DOHH2 (cell line): ENCODE results near the gene OR14A16.

Source experiments
- H3F3A ChIP-seq: fragments of 200-600 bp; sonication (generic), shearing (Covaris generic); 2 replicates; pipeline ENCODE4 v1.6.0; 2016; ENCODE audit warnings: antibody characterized with exemption, mild to moderate bottlenecking; ENCODE audit not compliant: control insufficient read depth, insufficient read depth
- H3K27ac ChIP-seq: fragments of 200-600 bp; sonication (generic); 2 replicates; pipeline ENCODE4 v1.5.1; 2014; ENCODE audit warnings: low read depth, mild to moderate bottlenecking, low read length, moderate library complexity
- H3K27me3 ChIP-seq: fragments of 200-600 bp; sonication (generic); 2 replicates; pipeline ENCODE4 v1.6.1; 2014; ENCODE audit warnings: mild to moderate bottlenecking, low read length, mixed read lengths; ENCODE audit not compliant: control insufficient read depth
- H3K36me3 ChIP-seq: fragments of 200-600 bp; sonication (generic); 2 replicates; pipeline ENCODE4 v1.6.1; 2014; ENCODE audit warnings: mild to moderate bottlenecking, low read length, moderate library complexity, mixed read lengths; ENCODE audit not compliant: control insufficient read depth
- H3K4me1 ChIP-seq: fragments of 200-600 bp; sonication (generic); 2 replicates; pipeline ENCODE4 v1.6.1; 2014; ENCODE audit warnings: mild to moderate bottlenecking, low read length, mixed read lengths; ENCODE audit not compliant: control insufficient read depth
- H3K4me2 ChIP-seq: fragments of 200-600 bp; sonication (generic); 2 replicates; pipeline ENCODE4 v1.6.0; 2014; ENCODE audit warnings: mild to moderate bottlenecking, low read length, moderate library complexity
- H3K4me3 ChIP-seq: fragments of 200-600 bp; sonication (generic); 2 replicates; pipeline ENCODE4 v1.5.1; 2014; ENCODE audit warnings: mild to moderate bottlenecking, low read length, mixed read lengths
- H3K79me2 ChIP-seq: fragments of 200-600 bp; sonication (generic); 2 replicates; pipeline ENCODE4 v1.6.1; 2014; ENCODE audit warnings: mild to moderate bottlenecking, low read length, mixed read lengths; ENCODE audit not compliant: control insufficient read depth
- H3K9me2 ChIP-seq: fragments of 200-600 bp; sonication (generic); replicated peaks from 2 replicates; pipeline ENCODE4 v1.6.1; 2014; ENCODE audit warnings: mild to moderate bottlenecking, low read length, mixed read lengths; ENCODE audit not compliant: control insufficient read depth
- H3K9me3 ChIP-seq: fragments of 200-600 bp; sonication (generic); 2 replicates; pipeline ENCODE4 v1.6.1; 2014; ENCODE audit warnings: antibody characterized with exemption, low read length, mixed read lengths; ENCODE audit not compliant: control insufficient read depth, insufficient read depth
- H4K20me1 ChIP-seq: fragments of 200-600 bp; sonication (generic); 2 replicates; pipeline ENCODE4 v1.6.0; 2014; ENCODE audit warnings: low read depth, mild to moderate bottlenecking, antibody characterized with exemption, low read length, moderate library complexity; ENCODE audit not compliant: control insufficient read depth, insufficient read depth
- EZH2phosphoT487 ChIP-seq: fragments of 200-600 bp; sonication (generic); IDR thresholded peaks from 2 replicates; pipeline ENCODE4 v1.6.1; 2017; ENCODE audit warnings: borderline replicate concordance, mild to moderate bottlenecking, antibody characterized with exemption, low read length, moderate library complexity, mixed read lengths
- TF ChIP-seq, protein P1 (sequence below): fragments of 200-600 bp; sonication (generic); IDR thresholded peaks from one replicate; pipeline ENCODE4 v1.5.1; 2014; ENCODE audit warnings: antibody characterized with exemption, mild to moderate bottlenecking, low read depth, low read length; ENCODE audit not compliant: poor library complexity, severe bottlenecking

OR14A16 gene

GRCh38 chr1:247825362-247825761, 1.4 kb upstream of the OR14A16 start:
- no peak overlapping the region for H3K4me3 ChIP-seq
- no peaks in the 10 kb centered on the region for H3K27me3 ChIP-seq
- no peaks in the 10 kb centered on the region for H3K9me3 ChIP-seq
- peaks cover 13% of the 10 kb centered on the region for H3K4me1 ChIP-seq
- H4K20me1 ChIP-seq = no peaks in the 10 kb centered on the region
- TF ChIP-seq, protein P1, sequence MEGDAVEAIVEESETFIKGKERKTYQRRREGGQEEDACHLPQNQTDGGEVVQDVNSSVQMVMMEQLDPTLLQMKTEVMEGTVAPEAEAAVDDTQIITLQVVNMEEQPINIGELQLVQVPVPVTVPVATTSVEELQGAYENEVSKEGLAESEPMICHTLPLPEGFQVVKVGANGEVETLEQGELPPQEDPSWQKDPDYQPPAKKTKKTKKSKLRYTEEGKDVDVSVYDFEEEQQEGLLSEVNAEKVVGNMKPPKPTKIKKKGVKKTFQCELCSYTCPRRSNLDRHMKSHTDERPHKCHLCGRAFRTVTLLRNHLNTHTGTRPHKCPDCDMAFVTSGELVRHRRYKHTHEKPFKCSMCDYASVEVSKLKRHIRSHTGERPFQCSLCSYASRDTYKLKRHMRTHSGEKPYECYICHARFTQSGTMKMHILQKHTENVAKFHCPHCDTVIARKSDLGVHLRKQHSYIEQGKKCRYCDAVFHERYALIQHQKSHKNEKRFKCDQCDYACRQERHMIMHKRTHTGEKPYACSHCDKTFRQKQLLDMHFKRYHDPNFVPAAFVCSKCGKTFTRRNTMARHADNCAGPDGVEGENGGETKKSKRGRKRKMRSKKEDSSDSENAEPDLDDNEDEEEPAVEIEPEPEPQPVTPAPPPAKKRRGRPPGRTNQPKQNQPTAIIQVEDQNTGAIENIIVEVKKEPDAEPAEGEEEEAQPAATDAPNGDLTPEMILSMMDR = no peak
- no peak for TF ChIP-seq EZH2phosphoT487
- no peaks in the 10 kb centered on the region for H3K9me2 ChIP-seq
- no peaks in the 10 kb centered on the region for H3F3A ChIP-seq
- no peaks in the 10 kb centered on the region for H3K36me3 ChIP-seq
- H3K79me2 ChIP-seq = no peaks in the 10 kb centered on the region
- no peak overlapping the region for H3K27ac ChIP-seq
- no peak overlapping the region for H3K4me2 ChIP-seq

- H3K4me2 ChIP-seq = no peak overlapping the region
- no peaks in the 10 kb centered on the region for H3K9me3 ChIP-seq
- H3K27ac ChIP-seq = no peak overlapping the region
- no peak for TF ChIP-seq EZH2phosphoT487
- TF ChIP-seq, protein P1 = no peak
- no peaks in the 10 kb centered on the region for H3F3A ChIP-seq
- H4K20me1 ChIP-seq = no peaks in the 10 kb centered on the region
- H3K36me3 ChIP-seq = no peaks in the 10 kb centered on the region
- no peaks in the 10 kb centered on the region for H3K27me3 ChIP-seq
- H3K9me2 ChIP-seq = no peaks in the 10 kb centered on the region
- no peak overlapping the region for H3K4me3 ChIP-seq
- H3K79me2 ChIP-seq = no peaks in the 10 kb centered on the region
- H3K4me1 ChIP-seq = peaks cover 13% of the 10 kb centered on the region
Observed at GRCh38 chr1:247822060-247822459, 1.9 kb downstream of the OR14A16 start.

DNA sequence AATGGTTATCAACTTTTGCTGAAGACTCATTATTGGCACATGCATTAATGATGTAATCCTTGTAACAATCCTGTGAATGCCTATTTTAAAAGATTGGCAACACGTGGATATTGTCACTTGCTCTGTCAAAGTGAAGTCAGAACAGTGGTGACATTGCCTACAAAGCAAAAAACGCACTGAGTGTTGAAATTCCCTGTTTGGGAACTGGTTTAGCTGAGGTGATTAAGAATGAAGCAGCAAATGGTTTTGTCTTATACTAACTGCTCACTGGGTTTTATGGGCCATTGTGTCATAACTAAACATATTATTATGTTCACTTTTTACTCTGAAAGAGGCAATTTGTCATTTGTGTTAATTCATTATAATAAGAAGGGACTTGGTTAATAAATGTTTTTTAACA, 11.3 kb downstream of the OR14A16 start:
- Histone ChIP-seq H3K36me3 (no peaks in the 10 kb centered on the region), H3K4me1 (no peaks in the 10 kb centered on the region), H3K27ac (no peak overlapping the region), H3K9me2 (no peaks in the 10 kb centered on the region), H3F3A (no peaks in the 10 kb centered on the region), H3K27me3 (no peaks in the 10 kb centered on the region), H3K4me2 (no peak overlapping the region), H3K9me3 (no peaks in the 10 kb centered on the region; the same call in 1 of the 2 replicates), H4K20me1 (no peaks in the 10 kb centered on the region), H3K4me3 (no peak overlapping the region), H3K79me2 (no peaks in the 10 kb centered on the region)
- no peak for TF ChIP-seq EZH2phosphoT487
- TF ChIP-seq, protein P1 = no peak

GRCh38 chr1:247797518-247797917, 26.4 kb downstream of the OR14A16 start:
- H3K79me2 ChIP-seq = no peaks in the 10 kb centered on the region
- H3K4me2 ChIP-seq = no peak overlapping the region
- no peaks in the 10 kb centered on the region for H3K9me2 ChIP-seq
- no peaks in the 10 kb centered on the region for H3K4me1 ChIP-seq
- H4K20me1 ChIP-seq = no peaks in the 10 kb centered on the region
- no peak overlapping the region for H3K27ac ChIP-seq
- TF ChIP-seq, protein P1 = no peak
- no peak for TF ChIP-seq EZH2phosphoT487
- no peaks in the 10 kb centered on the region for H3F3A ChIP-seq
- H3K4me3 ChIP-seq = no peak overlapping the region
- no peaks in the 10 kb centered on the region for H3K36me3 ChIP-seq
- no peaks in the 10 kb centered on the region for H3K9me3 ChIP-seq
- H3K27me3 ChIP-seq = no peaks in the 10 kb centered on the region
